GM12873 (cell line): ENCODE measurements around the gene LNP1.

ENCODE experiments used
- CTCF ChIP-seq: IDR thresholded peaks from 2 replicates; pipeline ENCODE4 v1.5.1; 2012; ENCODE audit warnings: low read depth, mild to moderate bottlenecking, moderate library complexity, low read length, control low read depth; ENCODE audit not compliant: insufficient read depth; ENCODE audit errors: missing control alignments

LNP1 gene

GRCh38 chr3:100438623-100438974 is 37.3 kb downstream of the LNP1 start:
- no peak for TF ChIP-seq CTCF

GRCh38 chr3:100440895-100441294 is 39.6 kb downstream of the LNP1 start:
- TF ChIP-seq CTCF: no peak

GRCh38 chr3:100443690-100444089 is 42.4 kb downstream of the LNP1 start:
- no peak for TF ChIP-seq CTCF

- no peak for TF ChIP-seq CTCF
Observed at GRCh38 chr3:100448079-100448478, 46.7 kb downstream of the LNP1 start.

GRCh38 chr3:100449214-100449613 is 47.9 kb downstream of the LNP1 start:
- no peak for TF ChIP-seq CTCF

GRCh38 chr3:100454677-100455076 is 53.3 kb downstream of the LNP1 start:
- TF ChIP-seq CTCF: no peak

GRCh38 chr3:100455841-100456550 is 54.7 kb downstream of the LNP1 start:
- TF ChIP-seq CTCF: no peak
